ENCODE results near the gene SEC22B. TPM values are rescaled to one million over a fixed set of nuclear protein-coding genes. Genes with fewer than 3 reads are reported as not detected.
"Not testable (repeated sequence)": the region's sequence is repeated elsewhere in the genome, so short reads cannot be mapped to it uniquely, and the experiment has no call there.

SEC22B gene
- total RNA-seq, result 10 to 100 TPM; 25.8 to 28.5 (median 27.9) TPM
- polyA plus RNA-seq, result 10 to 100 TPM; 16.2 to 24.0 (median 20.6) TPM

GRCh38 chr1:120176092-120176855 lies at the start of gene SEC22B:
Gene SEC22B, minus strand, starts transcription at chr1:120176520. Its CDS starts 139 bp downstream, at chr1:120176381.
- Histone ChIP-seq H3K9me3 (no peaks in the 10 kb centered on the region), H3K4me3 (peak within 1 kb of the TSS; percentile 69 to 90 (median 86)), H3K4me1 (peaks cover 0 to 15% (median 10%) of the 10 kb centered on the region in 4 donors), H3K36me3 (no peaks in the 10 kb centered on the region), H3K27me3 (no peaks in the 10 kb centered on the region), H3K27ac (peak within 1 kb of the TSS; percentile 87 to 93 (median 90))
- TF ChIP-seq CTCF (IDR thresholded peaks at IDR 0.05) (no peak), EP300 (IDR thresholded peaks at IDR 0.05) (peak in 1 of 4 donors; percentile 73), POLR2A (IDR thresholded peaks at IDR 0.05) (peak; percentile 89 to 91), POLR2AphosphoS5 (IDR thresholded peaks at IDR 0.05) (peak; percentile 97 to 98 (median 98))
- DNase-seq, result peak; percentile 94
- intact Hi-C loops (cut with DNase I), result no loop called here
- 3% methylated on average over 39 of the region's 39 CpGs for WGBS, 2 donors

GRCh38 chr1:120217933-120218332 lies 41.6 kb upstream of the SEC22B start:
- DNase-seq; H3K4me3 ChIP-seq; H3K27ac ChIP-seq; H3K4me1 ChIP-seq; intact Hi-C loops (cut with DNase I); H3K9me3 ChIP-seq; H3K36me3 ChIP-seq; H3K27me3 ChIP-seq: not testable (repeated sequence)
- 94 to 96% methylated on average over 2 of the region's 2 CpGs for WGBS, 2 donors

- H3K27me3 ChIP-seq; H3K4me1 ChIP-seq; H3K4me3 ChIP-seq; H3K27ac ChIP-seq; H3K9me3 ChIP-seq; DNase-seq; H3K36me3 ChIP-seq; intact Hi-C loops (cut with DNase I): not testable (repeated sequence)
- 33 to 53% methylated on average over 2 of the region's 3 CpGs for WGBS, 2 donors
Observed at GRCh38 chr1:120217175-120217929, 41.0 kb upstream of the SEC22B start.

- H3K4me3 ChIP-seq; H3K27me3 ChIP-seq; DNase-seq; H3K9me3 ChIP-seq; H3K36me3 ChIP-seq; H3K4me1 ChIP-seq; H3K27ac ChIP-seq; intact Hi-C loops (cut with DNase I): not testable (repeated sequence)
- WGBS, 2 donors, result no CpG with 5 or more reads among the region's 2 CpGs
Observed at GRCh38 chr1:120213606-120214005, 37.3 kb upstream of the SEC22B start.

GRCh38 chr1:120210754-120211153 lies 34.4 kb upstream of the SEC22B start:
- H3K4me3 ChIP-seq; H3K27ac ChIP-seq; H3K9me3 ChIP-seq; H3K36me3 ChIP-seq; H3K27me3 ChIP-seq; intact Hi-C loops (cut with DNase I); DNase-seq; H3K4me1 ChIP-seq: not testable (repeated sequence)
- WGBS, 2 donors, result no CpG with 5 or more reads among the region's 6 CpGs

GRCh38 chr1:120196863-120197775 lies 20.8 kb upstream of the SEC22B start:
- H3K27me3 ChIP-seq; H3K9me3 ChIP-seq; intact Hi-C loops (cut with DNase I); DNase-seq; H3K36me3 ChIP-seq; H3K4me1 ChIP-seq: not testable (repeated sequence)
- Histone ChIP-seq H3K27ac (peak overlapping the region in 1 of 4 donors; percentile 25), H3K4me3 (peak overlapping the region; percentile 18 to 37 (median 33))
- 7 to 9% methylated on average over 50 of the region's 55 CpGs for WGBS, 2 donors

GRCh38 chr1:120188626-120189025 lies 12.3 kb upstream of the SEC22B start:
- H3K4me3 ChIP-seq; DNase-seq; H3K4me1 ChIP-seq; H3K27me3 ChIP-seq; intact Hi-C loops (cut with DNase I); H3K27ac ChIP-seq; H3K36me3 ChIP-seq; H3K9me3 ChIP-seq: not testable (repeated sequence)
- 61 to 73% methylated on average over 2 of the region's 3 CpGs for WGBS, 2 donors

GRCh38 chr1:120182176-120182707 lies 5.9 kb upstream of the SEC22B start:
- H3K4me3 ChIP-seq; H3K36me3 ChIP-seq; H3K27me3 ChIP-seq; DNase-seq; intact Hi-C loops (cut with DNase I); H3K9me3 ChIP-seq; H3K27ac ChIP-seq: not testable (repeated sequence)
- H3K4me1 ChIP-seq, result peaks cover 0 to 12% (median 9%) of the 10 kb centered on the region in 4 donors
- 82 to 86% methylated on average over 2 of the region's 2 CpGs for WGBS, 2 donors

GRCh38 chr1:120179811-120180690 lies 3.7 kb upstream of the SEC22B start:
- peak overlapping the region; percentile 17 to 43 (median 36) for H3K4me3 ChIP-seq
- H3K27ac ChIP-seq, result peak overlapping the region; percentile 77 to 79 (median 78)
- intact Hi-C loops (cut with DNase I); H3K27me3 ChIP-seq; H3K9me3 ChIP-seq; H3K36me3 ChIP-seq: not testable (repeated sequence)
- 24 to 26% methylated on average over 19 of the region's 29 CpGs for WGBS, 2 donors
- peak; percentile 62 for DNase-seq
- peaks cover 0 to 15% (median 10%) of the 10 kb centered on the region in 4 donors for H3K4me1 ChIP-seq
